K562 (cell line): ENCODE data around the gene SNRNP40. TPM values are rescaled to one million over a fixed set of nuclear protein-coding genes. Genes with fewer than 3 reads are reported as not detected.

Experiments
- ATAC-seq: fragments of 200-7000 bp; cut with Tn5 transposase; 3 replicates; pipeline ENCODE4 v1.9.1; 2020; ENCODE audit warnings: moderate library complexity
- BruUV-seq: library from RNA; stranded (reverse); fragments of 400-500 nt; replicated peaks from 2 replicates; lab custom pipeline; 2021; lab: Mats Ljungman, UMichigan
- CTCF ChIA-PET: fragments of 300-600 bp; formaldehyde crosslinking; extraction: SDS; loops from one replicate; lab custom pipeline; 2021; ENCODE audit warnings: low intra/inter-chr PET ratio; lab: Yijun Ruan, JAX
- POLR2A ChIA-PET: fragments of 300-600, 350-650 bp; sonication (Branson Sonifier 250); formaldehyde crosslinking; extraction: SDS; loops from one replicate; lab custom pipeline; 2021; ENCODE audit warnings: antibody characterized with exemption, inconsistent platforms; lab: Yijun Ruan, JAX
- DNase-seq, 4 experiments: peaks; one replicate each; pipeline versions ENCODE4 v3.0.0 to v3.0.0-alpha.2; 2011 to 2018; ENCODE audit warnings: low spot score in 3 of 4, mixed read lengths in 3 of 4; ENCODE audit errors: extremely low read depth in 1 of 4
- FAIRE-seq: peaks from 2 replicates; lab custom pipeline; 2011; peaks lifted over from hg19 to GRCh38; lab: Jason Lieb, UNC
- H2AFZ ChIP-seq: 2 replicates; pipeline ENCODE4 v1.6.0; 2011; ENCODE audit warnings: low read depth, low read length, control low read depth, inconsistent platforms
- H3K27ac ChIP-seq: fragments of 200-600 bp; 3 replicates; pipeline ENCODE4 v1.8.0; 2011; ENCODE audit warnings: low read depth, mild to moderate bottlenecking, control low read depth, inconsistent platforms, low read length, moderate library complexity, mixed read lengths; ENCODE audit errors: extremely low read depth
- H3K27me3 ChIP-seq, 2 experiments: fragments of 300-600 bp in 1 of 2; 2 replicates in 1 of 2; 3 replicates in 1 of 2; pipeline versions ENCODE4 v1.6.0 to v1.8.0; 2011; ENCODE audit warnings: inconsistent platforms in 2 of 2, low read length in 2 of 2, mild to moderate bottlenecking in 1 of 2, mixed read lengths in 1 of 2, moderate library complexity in 1 of 2; ENCODE audit not compliant: control insufficient read depth in 2 of 2, insufficient read depth in 2 of 2
- H3K36me3 ChIP-seq: fragments of 300-600 bp; 3 replicates; pipeline ENCODE4 v1.8.0; 2011; ENCODE audit warnings: mild to moderate bottlenecking, low read length, inconsistent platforms; ENCODE audit not compliant: control insufficient read depth, insufficient read depth
- H3K4me1 ChIP-seq, 2 experiments: fragments of 200-600 bp in 1 of 2; replicated peaks in 1 of 2; 2 replicates in 1 of 2; 3 replicates in 1 of 2; pipeline versions ENCODE4 v1.5.1 to v1.8.0; 2011; ENCODE audit warnings: inconsistent platforms in 2 of 2, low read length in 2 of 2, mild to moderate bottlenecking in 1 of 2, mixed read lengths in 1 of 2, moderate library complexity in 1 of 2; ENCODE audit not compliant: control insufficient read depth in 2 of 2, insufficient read depth in 2 of 2
- H3K4me2 ChIP-seq: 2 replicates; pipeline ENCODE4 v1.6.1; 2011; ENCODE audit warnings: low read length, control low read depth, inconsistent platforms, mixed read lengths; ENCODE audit not compliant: insufficient read depth
- H3K4me3 ChIP-seq: fragments of 200-600 bp; sonication (generic), shearing (Covaris generic); 2 replicates; pipeline ENCODE4 v1.5.1; 2016; ENCODE audit warnings: control low read depth, inconsistent platforms
- H3K79me2 ChIP-seq: fragments of 200-600 bp; 3 replicates; pipeline ENCODE4 v1.8.0; 2011; ENCODE audit warnings: low read length, inconsistent platforms; ENCODE audit not compliant: control insufficient read depth, insufficient read depth
- H3K9ac ChIP-seq, 2 experiments: 2 replicates each; pipeline versions ENCODE4 v1.6.0 to v1.6.1; 2011; ENCODE audit warnings: low read depth in 2 of 2, low read length in 2 of 2, control low read depth in 1 of 2, inconsistent platforms in 1 of 2, mild to moderate bottlenecking in 1 of 2, mixed read lengths in 1 of 2; ENCODE audit not compliant: insufficient read depth in 1 of 2
- H3K9me1 ChIP-seq: one replicate; pipeline ENCODE4 v1.6.0; 2011; ENCODE audit warnings: inconsistent platforms, mild to moderate bottlenecking, low read length, moderate library complexity; ENCODE audit not compliant: control insufficient read depth, insufficient read depth
- H3K9me3 ChIP-seq: replicated peaks from 2 replicates; pipeline ENCODE4 v1.5.1; 2011; ENCODE audit warnings: low read depth, low read length, inconsistent platforms; ENCODE audit not compliant: control insufficient read depth, insufficient read depth
- H4K20me1 ChIP-seq: replicated peaks from 2 replicates; pipeline ENCODE4 v1.6.1; 2011; ENCODE audit warnings: low read length, inconsistent platforms, mixed read lengths; ENCODE audit not compliant: control insufficient read depth, insufficient read depth
- ARID2 ChIP-seq: fragments of 450-650 bp; IDR thresholded peaks from 2 replicates; pipeline ENCODE4 v1.6.1; 2017; ENCODE audit warnings: antibody characterized with exemption, mild to moderate bottlenecking
- CREBBP ChIP-seq: IDR thresholded peaks from one replicate; pipeline ENCODE4 v1.6.1; 2012; ENCODE audit warnings: low read depth, mild to moderate bottlenecking, control low read depth, inconsistent platforms, low read length
- EP400 ChIP-seq: fragments of 450-650 bp; IDR thresholded peaks from 2 replicates; pipeline ENCODE4 v1.6.1; 2017; ENCODE audit warnings: antibody characterized with exemption, mild to moderate bottlenecking, moderate library complexity
- ETV6 ChIP-seq, 3 experiments: fragments of 150-350 bp in 1 of 3; sonication (generic) in 1 of 3; formaldehyde crosslinking in 1 of 3; IDR thresholded peaks; 2 replicates each; pipeline versions ENCODE4 v1.6.1 to v1.8.0; 2014 to 2022; ENCODE audit warnings: borderline replicate concordance in 2 of 3, low read depth in 2 of 3, antibody characterized with exemption in 1 of 3, low read length in 1 of 3, mild to moderate bottlenecking in 1 of 3, missing genetic modification reagents in 1 of 3
- GATAD2B ChIP-seq: fragments of 450-650 bp; IDR thresholded peaks from 2 replicates; pipeline ENCODE4 v1.6.1; 2017; ENCODE audit warnings: mild to moderate bottlenecking, borderline replicate concordance
- HMG20B ChIP-seq: fragments of 250-450 bp; sonication (Bioruptor Pico); IDR thresholded peaks from 2 replicates; pipeline ENCODE4 v1.5.0; 2021; ENCODE audit warnings: mild to moderate bottlenecking
- NBN ChIP-seq: fragments of 450-650 bp; IDR thresholded peaks from 2 replicates; pipeline ENCODE4 v1.6.1; 2016; ENCODE audit warnings: low read depth, mild to moderate bottlenecking
- PHF21A ChIP-seq: fragments of 450-650 bp; IDR thresholded peaks from 2 replicates; pipeline ENCODE4 v1.6.1; 2017; ENCODE audit warnings: low read depth, borderline replicate concordance
- SAFB ChIP-seq: fragments of 200-400 bp; formaldehyde crosslinking; IDR thresholded peaks from 2 replicates; pipeline ENCODE4 v1.6.1; 2017; ENCODE audit warnings: low read depth, low read length, borderline replicate concordance
- SETDB1 ChIP-seq: IDR thresholded peaks from one replicate; pipeline ENCODE4 v1.6.1; 2012; ENCODE audit warnings: low read length, control low read depth, inconsistent platforms
- SMARCB1 ChIP-seq: IDR thresholded peaks from 2 replicates; pipeline ENCODE4 v1.6.1; 2011; ENCODE audit warnings: improper control_type of control experiment, low read depth; ENCODE audit not compliant: insufficient read length
- STAG1 ChIP-seq: sonication (generic); formaldehyde crosslinking; IDR thresholded peaks from 2 replicates; pipeline ENCODE4 v1.5.0; 2020; ENCODE audit warnings: missing genetic modification reagents, borderline replicate concordance
- TAF7 ChIP-seq: fragments of 450-650 bp; IDR thresholded peaks from 2 replicates; pipeline ENCODE4 v1.6.1; 2016; ENCODE audit warnings: missing genetic modification characterization, missing compliant biosample characterization
- TARDBP ChIP-seq: fragments of 450-650 bp; IDR thresholded peaks from 2 replicates; pipeline ENCODE4 v1.6.1; 2016
- WGBS: fragments of 100-300 bp; shearing (Covaris generic); methylation state at CpG from one replicate; pipeline ENCODE4 v1.1.6; 2016; ENCODE audit warnings: low coverage, mixed read lengths; ENCODE audit not compliant: insufficient coverage; ENCODE audit errors: missing lambda C conversion rate; 5-methylcytosine and 5-hydroxymethylcytosine counted together
- in situ Hi-C: fragments of 300-500 bp; cut with MboI; formaldehyde crosslinking; loops from 4 replicates; pipeline ENCODE4 v1.15.0; 2018; ENCODE audit warnings: inconsistent platforms, mixed read lengths
- intact Hi-C: fragments of 100-400 bp; cut with micrococcal nuclease; formaldehyde crosslinking; loops from 2 replicates; pipeline ENCODE4 v1.14.2; 2022
- polyA plus RNA-seq, 8 experiments: library from polyadenylated mRNA; depleted of rRNA in 4 of 8; stranded (reverse) in 5 of 8; unstranded in 3 of 8; fragments of >200 nt; fragmentation: Nextera tagmentation in 2 of 8; fragmentation: Illumina TruSeq in 1 of 8; extraction: Ambion mirVana in 2 of 8; extraction: Trizol in 1 of 8; gene quantifications; 2 replicates each; pipeline versions ENCODE4 v1.2.1 to v1.2.3, GENCODE V29; 2011 to 2014; ENCODE audit warnings: inconsistent platforms in 1 of 8, missing spikeins in 1 of 8
- total RNA-seq, 7 experiments: library from RNA; depleted of rRNA in 6 of 7; stranded (reverse); fragments of >200 nt in 6 of 7; fragmentation: Illumina TruSeq in 2 of 7; extraction: Trizol in 2 of 7; gene quantifications; 2 replicates each; pipeline versions ENCODE4 v1.2.1 to v1.2.3, GENCODE V29; 2011 to 2021; ENCODE audit warnings: low replicate concordance in 1 of 7
- TF ChIP-seq, protein P1 (sequence below): sonication (generic); IDR thresholded peaks from 2 replicates; pipeline ENCODE4 v1.6.1; 2016
- TF ChIP-seq, protein P2 (sequence below): fragments of 450-650 bp; IDR thresholded peaks from 2 replicates; pipeline ENCODE4 v1.7.1; 2018; ENCODE audit warnings: mild to moderate bottlenecking, low read depth; ENCODE audit not compliant: partially characterized antibody
- TF ChIP-seq, protein P3 (sequence below): fragments of 250-450 bp; sonication (Bioruptor Pico); IDR thresholded peaks from 2 replicates; pipeline ENCODE4 v1.4.0; 2020
- TF ChIP-seq, protein P4 (sequence below): fragments of 450-650 bp; conservative IDR thresholded peaks from 2 replicates; pipeline ENCODE4 v1.6.1; 2016; ENCODE audit warnings: missing genetic modification characterization, low read depth, mild to moderate bottlenecking, control low read depth, missing compliant biosample characterization

Gene SNRNP40
- total and polyA plus RNA-seq, 9 of the 15 experiments (the other 6 are each of a cell fraction or from before 2014, with no cell fraction given), result 48.7 to 278 (median 163) TPM

DNA sequence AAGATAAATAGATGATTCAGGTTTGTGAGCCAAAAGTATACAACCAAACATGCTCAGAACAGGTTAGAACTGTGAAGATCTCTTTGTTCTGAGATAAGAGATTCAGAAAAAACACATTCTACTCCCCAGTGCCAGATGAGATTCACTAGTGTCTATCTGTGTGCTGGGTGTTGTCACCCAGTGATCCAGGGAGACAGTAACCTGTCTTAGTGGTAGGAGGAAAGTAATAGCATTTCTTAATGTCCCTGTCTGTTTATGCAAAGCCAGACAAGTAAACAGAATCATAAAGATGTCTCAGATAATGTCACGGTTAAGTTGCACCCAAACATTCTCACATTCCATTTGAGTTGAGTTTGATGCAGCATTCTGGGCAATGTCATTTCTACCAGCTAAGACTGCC is 38.0 kb downstream of the SNRNP40 start:
- ChIA-PET POLR2A (no interaction called here), CTCF (no interaction called here)
- TF ChIP-seq PHF21A (no peak), ETV6 (IDR thresholded peaks at IDR 0.05; ENCODE audit: borderline replicate concordance in 1 of 2, low read depth in 2 of 2, low read length in 1 of 2) (no peak), ETV6 (CRISPR knock-in tag; IDR thresholded peaks at IDR 0.05; ENCODE audit: borderline replicate concordance) (no peak), TAF7 (tag) (no peak), TARDBP (no peak), CREBBP (no peak), SAFB (no peak), NBN (no peak), GATAD2B (no peak), SETDB1 (no peak), ARID2 (no peak), STAG1 (CRISPR knock-in tag) (no peak), EP400 (no peak), HMG20B (CRISPR knock-in tag) (no peak), SMARCB1 (no peak)
- TF ChIP-seq, protein P1, sequence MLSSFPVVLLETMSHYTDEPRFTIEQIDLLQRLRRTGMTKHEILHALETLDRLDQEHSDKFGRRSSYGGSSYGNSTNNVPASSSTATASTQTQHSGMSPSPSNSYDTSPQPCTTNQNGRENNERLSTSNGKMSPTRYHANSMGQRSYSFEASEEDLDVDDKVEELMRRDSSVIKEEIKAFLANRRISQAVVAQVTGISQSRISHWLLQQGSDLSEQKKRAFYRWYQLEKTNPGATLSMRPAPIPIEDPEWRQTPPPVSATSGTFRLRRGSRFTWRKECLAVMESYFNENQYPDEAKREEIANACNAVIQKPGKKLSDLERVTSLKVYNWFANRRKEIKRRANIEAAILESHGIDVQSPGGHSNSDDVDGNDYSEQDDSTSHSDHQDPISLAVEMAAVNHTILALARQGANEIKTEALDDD, result no peak
- TF ChIP-seq, protein P2, sequence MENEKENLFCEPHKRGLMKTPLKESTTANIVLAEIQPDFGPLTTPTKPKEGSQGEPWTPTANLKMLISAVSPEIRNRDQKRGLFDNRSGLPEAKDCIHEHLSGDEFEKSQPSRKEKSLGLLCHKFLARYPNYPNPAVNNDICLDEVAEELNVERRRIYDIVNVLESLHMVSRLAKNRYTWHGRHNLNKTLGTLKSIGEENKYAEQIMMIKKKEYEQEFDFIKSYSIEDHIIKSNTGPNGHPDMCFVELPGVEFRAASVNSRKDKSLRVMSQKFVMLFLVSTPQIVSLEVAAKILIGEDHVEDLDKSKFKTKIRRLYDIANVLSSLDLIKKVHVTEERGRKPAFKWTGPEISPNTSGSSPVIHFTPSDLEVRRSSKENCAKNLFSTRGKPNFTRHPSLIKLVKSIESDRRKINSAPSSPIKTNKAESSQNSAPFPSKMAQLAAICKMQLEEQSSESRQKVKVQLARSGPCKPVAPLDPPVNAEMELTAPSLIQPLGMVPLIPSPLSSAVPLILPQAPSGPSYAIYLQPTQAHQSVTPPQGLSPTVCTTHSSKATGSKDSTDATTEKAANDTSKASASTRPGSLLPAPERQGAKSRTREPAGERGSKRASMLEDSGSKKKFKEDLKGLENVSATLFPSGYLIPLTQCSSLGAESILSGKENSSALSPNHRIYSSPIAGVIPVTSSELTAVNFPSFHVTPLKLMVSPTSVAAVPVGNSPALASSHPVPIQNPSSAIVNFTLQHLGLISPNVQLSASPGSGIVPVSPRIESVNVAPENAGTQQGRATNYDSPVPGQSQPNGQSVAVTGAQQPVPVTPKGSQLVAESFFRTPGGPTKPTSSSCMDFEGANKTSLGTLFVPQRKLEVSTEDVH, result no peak
- TF ChIP-seq, protein P3, sequence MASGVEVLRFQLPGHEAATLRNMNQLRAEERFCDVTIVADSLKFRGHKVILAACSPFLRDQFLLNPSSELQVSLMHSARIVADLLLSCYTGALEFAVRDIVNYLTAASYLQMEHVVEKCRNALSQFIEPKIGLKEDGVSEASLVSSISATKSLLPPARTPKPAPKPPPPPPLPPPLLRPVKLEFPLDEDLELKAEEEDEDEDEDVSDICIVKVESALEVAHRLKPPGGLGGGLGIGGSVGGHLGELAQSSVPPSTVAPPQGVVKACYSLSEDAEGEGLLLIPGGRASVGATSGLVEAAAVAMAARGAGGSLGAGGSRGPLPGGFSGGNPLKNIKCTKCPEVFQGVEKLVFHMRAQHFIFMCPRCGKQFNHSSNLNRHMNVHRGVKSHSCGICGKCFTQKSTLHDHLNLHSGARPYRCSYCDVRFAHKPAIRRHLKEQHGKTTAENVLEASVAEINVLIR (CRISPR knock-in tag), result no peak
- TF ChIP-seq, protein P4, sequence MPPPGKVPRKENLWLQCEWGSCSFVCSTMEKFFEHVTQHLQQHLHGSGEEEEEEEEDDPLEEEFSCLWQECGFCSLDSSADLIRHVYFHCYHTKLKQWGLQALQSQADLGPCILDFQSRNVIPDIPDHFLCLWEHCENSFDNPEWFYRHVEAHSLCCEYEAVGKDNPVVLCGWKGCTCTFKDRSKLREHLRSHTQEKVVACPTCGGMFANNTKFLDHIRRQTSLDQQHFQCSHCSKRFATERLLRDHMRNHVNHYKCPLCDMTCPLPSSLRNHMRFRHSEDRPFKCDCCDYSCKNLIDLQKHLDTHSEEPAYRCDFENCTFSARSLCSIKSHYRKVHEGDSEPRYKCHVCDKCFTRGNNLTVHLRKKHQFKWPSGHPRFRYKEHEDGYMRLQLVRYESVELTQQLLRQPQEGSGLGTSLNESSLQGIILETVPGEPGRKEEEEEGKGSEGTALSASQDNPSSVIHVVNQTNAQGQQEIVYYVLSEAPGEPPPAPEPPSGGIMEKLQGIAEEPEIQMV (tag), result no peak
- Histone ChIP-seq H3K36me3 (peaks cover 58% of the 10 kb centered on the region), H3K9me3 (no peaks in the 10 kb centered on the region), H3K4me2 (no peak overlapping the region), H3K4me3 (no peak overlapping the region), H3K79me2 (no peaks in the 10 kb centered on the region), H3K4me1 (no peaks in the 10 kb centered on the region), H3K27ac (no peak overlapping the region), H4K20me1 (peaks cover 2% of the 10 kb centered on the region; the same call in 1 of the 2 replicates), H3K9ac (no peak overlapping the region), H2AFZ (no peak overlapping the region), H3K9me1 (no peaks in the 10 kb centered on the region), H3K27me3 (no peaks in the 10 kb centered on the region)
- in situ Hi-C loops, result no loop called here
- ATAC-seq (no peak), DNase-seq (no peak), FAIRE-seq (peak; percentile 40)
- intact Hi-C loops, result no loop called here
- WGBS, result 61% methylated on average over 1 of the region's 1 CpG
- no TSS peak for BruUV-seq
